Heart left ventricle (tissue), 13 donors: ENCODE results near the gene LIMK2.

ENCODE experiments used
- POLR2A ChIP-seq, 2 donors: fragments of 450-650 bp; IDR thresholded peaks; one replicate each; pipeline ENCODE4 v1.6.1; 2017; ENCODE audit warnings: antibody characterized with exemption in 2 of 2, mild to moderate bottlenecking in 2 of 2, moderate library complexity in 2 of 2
- TF ChIP-seq, protein P1 (sequence below), 12 donors: fragments of 200-600 bp; sonication (generic) in 4 of 12; IDR thresholded peaks; one replicate each; pipeline versions ENCODE4 v1.5.0 to v1.8.0; 2018 to 2022; ENCODE audit warnings: antibody characterized with exemption in 12 of 12, mild to moderate bottlenecking in 5 of 12
- donor health status: ischemic (EF 13 %, LVEDD 7.1; RV severe dilation, severe dysfunction).
- donor health status: DM: no; HTN: yes; CAD: no.
- donor health status: DM: no; HTN: no; CAD: no.
- donor health status: ischemic (EF 25% LVEDD 6.9; RV normal size, moderate dysfunction).
- donor health status: ischemic (EF 25% LVEDD 5.7; RV mildly dilated, moderate dysfunction).
- donor health status: ischemic (EF 35%, LVEDD 5.7; RV mildly dilated, moderate dysfunction).
- donor health status: nonischemic (EF 11% LVEDD 7.7; RV severe dilation, severe dysfunction).
- donor health status: DM: yes; HTN: yes; CAD: no.
- donor health status: PGD.
- donor health status: ischemic (EF 29% LVEDD 5.4; RV normal size, mild dysfunction).
- donor health status: nonischemic (EF 23%, LVEDD 6.1; RV moderate dilation, normal function).

DNA sequence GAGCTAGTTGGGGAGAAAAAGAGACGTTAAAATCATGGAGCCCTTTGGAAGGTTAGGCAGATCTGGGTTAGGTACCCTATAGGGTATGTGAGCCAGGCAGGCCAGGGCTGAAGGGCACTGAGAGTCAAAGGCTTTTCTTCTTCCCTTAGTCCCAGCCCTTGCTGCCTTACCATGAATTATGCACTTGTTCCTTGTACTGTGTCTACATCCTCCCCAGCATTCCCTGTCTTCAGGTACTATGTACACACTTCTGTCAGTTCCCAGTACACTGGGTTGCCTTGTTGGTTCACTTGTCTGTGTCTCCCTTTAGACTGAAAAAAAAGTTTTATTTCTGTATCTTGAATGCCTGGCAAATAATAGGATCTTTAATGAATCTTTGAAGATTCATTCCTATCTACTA lies 35.2 kb upstream of the LIMK2 start:
- TF ChIP-seq, protein P1, sequence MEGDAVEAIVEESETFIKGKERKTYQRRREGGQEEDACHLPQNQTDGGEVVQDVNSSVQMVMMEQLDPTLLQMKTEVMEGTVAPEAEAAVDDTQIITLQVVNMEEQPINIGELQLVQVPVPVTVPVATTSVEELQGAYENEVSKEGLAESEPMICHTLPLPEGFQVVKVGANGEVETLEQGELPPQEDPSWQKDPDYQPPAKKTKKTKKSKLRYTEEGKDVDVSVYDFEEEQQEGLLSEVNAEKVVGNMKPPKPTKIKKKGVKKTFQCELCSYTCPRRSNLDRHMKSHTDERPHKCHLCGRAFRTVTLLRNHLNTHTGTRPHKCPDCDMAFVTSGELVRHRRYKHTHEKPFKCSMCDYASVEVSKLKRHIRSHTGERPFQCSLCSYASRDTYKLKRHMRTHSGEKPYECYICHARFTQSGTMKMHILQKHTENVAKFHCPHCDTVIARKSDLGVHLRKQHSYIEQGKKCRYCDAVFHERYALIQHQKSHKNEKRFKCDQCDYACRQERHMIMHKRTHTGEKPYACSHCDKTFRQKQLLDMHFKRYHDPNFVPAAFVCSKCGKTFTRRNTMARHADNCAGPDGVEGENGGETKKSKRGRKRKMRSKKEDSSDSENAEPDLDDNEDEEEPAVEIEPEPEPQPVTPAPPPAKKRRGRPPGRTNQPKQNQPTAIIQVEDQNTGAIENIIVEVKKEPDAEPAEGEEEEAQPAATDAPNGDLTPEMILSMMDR (IDR thresholded peaks at IDR 0.05) = no peak
- TF ChIP-seq POLR2A (IDR thresholded peaks at IDR 0.05) = no peak
